ENCODE measurements around the gene PHRF1.

PHRF1 gene

DNA sequence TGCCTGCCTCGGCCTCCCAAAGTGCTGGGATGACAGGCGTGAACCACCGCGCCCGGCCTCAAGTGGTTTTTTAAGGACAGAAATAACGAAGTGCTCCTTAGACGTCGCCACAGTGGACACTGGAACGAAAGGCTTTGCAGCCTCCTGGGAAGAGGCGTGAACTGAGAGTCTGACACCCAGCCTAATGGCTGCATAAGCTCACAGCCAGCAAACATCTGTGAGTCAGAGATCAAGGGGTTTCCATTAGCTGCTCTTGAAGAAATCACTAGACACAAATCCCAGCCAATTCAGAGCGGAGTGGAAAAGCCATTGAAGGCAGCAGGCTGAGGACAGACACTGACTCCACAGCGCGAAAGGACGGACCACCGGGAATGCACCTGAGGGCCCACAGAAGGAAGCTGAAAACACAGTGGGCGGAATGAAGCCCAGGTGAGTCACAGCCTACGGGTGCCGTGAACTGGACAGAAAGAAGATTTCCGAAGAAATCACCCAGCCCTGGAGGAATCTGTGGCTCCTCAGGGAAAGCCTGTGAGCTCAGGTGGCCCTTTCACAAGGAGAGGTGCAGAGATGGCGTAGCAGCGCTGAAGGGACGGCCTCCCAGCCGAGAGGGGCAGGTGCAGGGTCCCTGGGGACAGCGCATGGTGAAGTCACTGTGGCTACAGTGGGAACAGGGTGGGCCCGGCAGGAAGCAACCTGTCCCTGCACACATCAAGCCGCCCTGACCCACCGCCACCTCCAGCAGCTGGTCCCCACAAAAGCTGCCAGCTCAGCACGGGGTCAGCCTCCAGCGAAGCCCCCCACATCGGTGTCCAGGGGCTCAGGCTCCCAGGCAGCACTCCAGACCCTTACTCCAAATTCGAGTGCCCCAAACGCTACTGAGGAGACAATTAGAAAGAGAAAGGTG lies 27.3 kb upstream of the PHRF1 start:
- DNase-seq, result no peak
- no peaks in the 10 kb centered on the region for H3K9me3 Mint-ChIP-seq
- CTCF ChIA-PET, result interaction anchor here (0.8 to 1.4 kb wide), 2 partner anchors 13 kb away, joined by 3 read pairs; no protein-coding TSS in a partner anchor
- H3K27ac Mint-ChIP-seq, result no peak overlapping the region
- no peak overlapping the region for H3K4me3 Mint-ChIP-seq
- H3K27me3 Mint-ChIP-seq, result peaks cover 19% of the 10 kb centered on the region
- H3K4me1 Mint-ChIP-seq, result no peaks in the 10 kb centered on the region
- no peaks in the 10 kb centered on the region for H3K36me3 Mint-ChIP-seq

DNA sequence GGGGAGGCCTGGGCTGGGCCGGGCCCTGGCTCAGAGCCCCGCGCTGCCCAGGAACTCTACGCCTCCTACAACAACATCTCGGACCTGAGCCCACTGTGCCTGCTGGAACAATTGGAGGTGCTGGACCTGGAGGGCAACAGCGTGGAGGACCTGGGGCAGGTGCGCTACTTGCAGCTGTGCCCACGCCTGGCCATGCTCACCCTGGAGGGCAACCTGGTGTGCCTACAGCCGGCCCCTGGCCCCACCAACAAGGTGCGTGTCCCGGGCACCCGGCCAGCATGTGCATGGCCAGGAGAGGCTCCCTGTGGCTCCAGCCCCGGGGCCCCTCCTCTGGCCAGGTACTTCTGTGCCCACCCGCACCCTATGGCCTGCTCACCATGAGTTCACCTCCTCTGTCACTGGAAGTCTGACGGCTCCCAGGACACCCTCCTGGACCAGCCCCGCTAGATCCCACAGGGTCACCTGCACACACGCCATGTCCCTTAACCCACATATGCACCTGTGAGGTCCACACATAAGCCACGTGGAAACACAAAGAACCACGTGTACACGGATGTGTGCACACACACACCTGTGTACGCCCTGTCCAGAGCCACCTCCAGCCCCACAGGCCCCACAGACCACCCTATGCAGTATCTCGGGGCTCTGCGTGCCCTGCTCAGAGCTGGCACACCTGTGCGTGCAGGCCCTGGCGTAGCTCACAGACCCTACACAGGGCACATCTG lies 26.1 kb upstream of the PHRF1 start:
- no peaks in the 10 kb centered on the region for H3K9me3 Mint-ChIP-seq
- no peak overlapping the region for H3K27ac Mint-ChIP-seq
- H3K4me1 Mint-ChIP-seq, result peaks cover 3% of the 10 kb centered on the region
- no peak overlapping the region for H3K4me3 Mint-ChIP-seq
- CTCF ChIA-PET, result interaction anchor here (0.8 kb wide), 1 partner anchor 14 kb away, joined by 3 read pairs; no protein-coding TSS in a partner anchor
- H3K36me3 Mint-ChIP-seq, result no peaks in the 10 kb centered on the region
- H3K27me3 Mint-ChIP-seq, result peaks cover 27% of the 10 kb centered on the region
- no peak for DNase-seq

DNA sequence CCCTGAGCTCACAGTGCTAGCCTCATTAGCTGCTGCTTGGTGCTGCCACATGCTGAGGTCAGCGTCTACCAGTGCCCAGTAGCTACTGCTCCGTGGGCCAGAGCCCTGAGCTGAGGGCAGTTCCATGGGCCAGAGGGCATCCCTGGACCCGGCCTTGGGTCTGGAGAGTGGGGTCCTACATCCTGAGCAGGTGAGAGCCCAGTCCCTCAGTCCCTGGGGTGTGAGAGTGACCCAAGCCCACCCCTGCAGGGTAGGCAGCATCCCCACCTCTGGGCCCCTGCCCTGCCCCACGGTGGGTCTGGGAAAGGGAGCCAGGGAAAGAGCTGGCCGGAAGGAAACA lies 25.6 kb upstream of the PHRF1 start:
- Mint-ChIP-seq H3K36me3 (no peaks in the 10 kb centered on the region), H3K4me3 (no peak overlapping the region), H3K4me1 (peaks cover 3% of the 10 kb centered on the region), H3K9me3 (no peaks in the 10 kb centered on the region), H3K27ac (no peak overlapping the region), H3K27me3 (peaks cover 33% of the 10 kb centered on the region)
- no peak for DNase-seq
- CTCF ChIA-PET, result interaction anchor here (1.0 to 1.1 kb wide), 2 partner anchors 32 to 172 kb away, joined by 3 read pairs; no protein-coding TSS in a partner anchor

DNA sequence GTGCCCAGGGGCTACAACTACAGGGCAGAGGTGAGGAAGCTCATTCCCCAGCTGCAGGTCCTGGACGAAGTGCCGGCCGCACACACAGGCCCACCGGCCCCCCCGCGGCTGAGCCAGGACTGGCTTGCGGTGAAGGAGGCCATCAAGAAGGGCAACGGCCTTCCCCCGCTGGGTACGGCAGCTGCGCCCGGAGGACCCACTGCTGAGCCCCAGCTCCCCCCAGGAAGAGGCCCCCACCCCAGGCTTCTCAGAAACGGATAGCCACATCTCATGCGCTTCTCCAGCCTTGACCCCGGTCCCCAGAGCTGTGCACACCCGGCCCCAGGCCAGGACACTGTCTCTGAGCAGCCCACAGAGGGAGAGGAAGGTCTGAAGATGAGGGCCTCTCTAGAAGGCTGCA lies 25.1 kb upstream of the PHRF1 start:
- DNase-seq, result no peak
- H3K36me3 Mint-ChIP-seq, result no peaks in the 10 kb centered on the region
- no peak overlapping the region for H3K4me3 Mint-ChIP-seq
- CTCF ChIA-PET, result interaction anchor here (1.0 to 1.1 kb wide), 2 partner anchors 32 to 172 kb away, joined by 3 read pairs; no protein-coding TSS in a partner anchor
- H3K4me1 Mint-ChIP-seq, result peaks cover 3% of the 10 kb centered on the region
- H3K27ac Mint-ChIP-seq, result no peak overlapping the region
- H3K9me3 Mint-ChIP-seq, result no peaks in the 10 kb centered on the region
- H3K27me3 Mint-ChIP-seq, result peaks cover 37% of the 10 kb centered on the region

DNA sequence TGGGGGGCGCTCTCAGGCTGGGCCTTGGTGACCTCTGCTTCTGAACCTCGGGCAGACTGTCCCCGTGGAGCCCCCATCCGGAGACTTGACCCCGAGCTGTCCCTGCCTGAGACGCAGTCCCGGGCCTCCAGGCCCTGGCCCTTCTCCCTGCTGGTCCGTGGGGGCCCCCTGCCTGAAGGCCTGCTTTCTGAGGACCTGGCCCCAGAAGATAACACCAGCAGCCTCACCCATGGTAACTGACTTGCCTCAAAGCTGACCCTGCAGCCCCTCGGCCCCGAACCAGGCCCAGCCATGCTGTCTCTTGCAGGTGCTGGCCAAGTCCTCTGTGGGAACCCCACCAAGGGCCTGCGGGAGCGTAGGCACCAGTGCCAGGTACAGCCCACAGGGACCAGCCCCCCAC lies 24.7 kb upstream of the PHRF1 start:
- no peak for DNase-seq
- CTCF ChIA-PET, result interaction anchor here (1.0 to 1.1 kb wide), 2 partner anchors 33 to 171 kb away, joined by 3 read pairs; no protein-coding TSS in a partner anchor
- Mint-ChIP-seq H3K27ac (no peak overlapping the region), H3K4me3 (no peak overlapping the region), H3K9me3 (no peaks in the 10 kb centered on the region), H3K4me1 (peaks cover 6% of the 10 kb centered on the region), H3K36me3 (no peaks in the 10 kb centered on the region), H3K27me3 (peaks cover 41% of the 10 kb centered on the region)

DNA sequence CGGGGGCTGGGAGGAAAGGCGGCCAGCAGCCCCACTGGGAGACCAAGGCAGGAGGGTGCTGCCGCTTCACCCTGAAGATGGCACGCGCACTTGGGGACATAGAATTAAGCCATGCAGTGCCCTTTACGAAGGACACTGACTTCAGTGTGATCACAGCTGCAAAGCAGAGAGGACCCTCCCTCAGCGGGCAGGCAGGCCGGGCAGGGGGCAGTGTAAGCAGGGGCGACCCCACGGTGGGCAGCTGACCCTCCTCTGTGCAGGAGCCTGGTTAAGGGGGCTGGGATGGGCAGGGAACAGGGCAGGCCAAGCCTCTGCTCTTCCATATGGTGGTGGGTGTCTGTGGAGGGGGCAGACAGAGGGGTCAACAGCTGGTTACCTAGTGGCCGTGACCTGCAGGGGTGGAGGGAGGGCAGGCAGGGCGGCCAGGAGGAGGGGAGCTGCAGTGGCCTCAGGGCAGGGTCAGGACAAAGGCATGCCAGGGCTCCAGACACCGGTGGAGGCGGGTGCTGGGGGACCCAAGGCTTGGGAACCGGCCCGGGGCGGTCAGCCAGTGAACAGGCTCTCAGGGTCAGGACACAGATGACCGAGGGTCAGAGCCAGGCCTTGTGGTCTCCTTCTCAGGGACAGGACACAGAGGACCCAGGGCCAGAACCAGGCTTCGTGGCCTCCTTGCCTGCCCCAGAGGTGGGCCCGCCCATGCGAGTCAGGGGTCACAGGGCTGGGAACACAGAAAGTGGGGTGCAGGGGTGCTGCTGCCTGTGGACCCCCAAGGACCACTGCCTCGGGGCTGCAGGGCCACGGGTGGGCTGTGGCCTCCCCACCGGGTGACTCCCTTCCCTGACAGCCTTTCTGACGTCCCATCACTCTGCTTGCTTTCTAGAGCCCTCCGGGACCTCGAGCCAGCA lies 22.9 kb upstream of the PHRF1 start:
- CTCF ChIA-PET, result interaction anchor here (1.1 kb wide), 1 partner anchor 152 kb away, joined by 3 read pairs; no protein-coding TSS in a partner anchor
- Mint-ChIP-seq H3K9me3 (no peaks in the 10 kb centered on the region), H3K27ac (no peak overlapping the region), H3K4me1 (peaks cover 7% of the 10 kb centered on the region), H3K4me3 (peak overlapping the region; percentile 3), H3K36me3 (no peaks in the 10 kb centered on the region), H3K27me3 (peaks cover 59% of the 10 kb centered on the region)
- no peak for DNase-seq

DNA sequence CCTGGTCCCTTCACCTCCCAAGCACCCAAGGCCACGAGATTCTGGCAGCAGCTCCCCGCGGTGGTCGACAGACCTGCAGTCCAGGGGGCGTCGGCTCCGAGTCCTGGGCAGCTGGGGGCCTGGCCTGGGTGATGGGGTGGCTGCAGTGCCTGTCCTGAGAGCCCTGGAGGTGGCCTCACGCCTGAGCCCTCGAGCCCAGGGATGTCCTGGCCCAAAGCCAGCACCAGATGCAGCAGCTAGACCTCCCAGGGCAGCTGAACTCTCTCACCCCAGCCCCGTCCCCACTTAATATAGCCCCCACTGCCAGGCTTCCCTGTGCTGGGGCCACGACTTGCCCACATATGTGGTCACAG lies 22.3 kb upstream of the PHRF1 start:
- H3K4me1 Mint-ChIP-seq, result peaks cover 8% of the 10 kb centered on the region
- H3K9me3 Mint-ChIP-seq, result no peaks in the 10 kb centered on the region
- H3K36me3 Mint-ChIP-seq, result no peaks in the 10 kb centered on the region
- H3K27me3 Mint-ChIP-seq, result peaks cover 60% of the 10 kb centered on the region
- no peak for DNase-seq
- no peak overlapping the region for H3K27ac Mint-ChIP-seq
- no peak overlapping the region for H3K4me3 Mint-ChIP-seq
- CTCF ChIA-PET, result interaction anchor here (0.9 to 3.3 kb wide), 6 partner anchors 18 to 170 kb away, joined by 3 to 42 read pairs (median 5); no protein-coding TSS in a partner anchor

DNA sequence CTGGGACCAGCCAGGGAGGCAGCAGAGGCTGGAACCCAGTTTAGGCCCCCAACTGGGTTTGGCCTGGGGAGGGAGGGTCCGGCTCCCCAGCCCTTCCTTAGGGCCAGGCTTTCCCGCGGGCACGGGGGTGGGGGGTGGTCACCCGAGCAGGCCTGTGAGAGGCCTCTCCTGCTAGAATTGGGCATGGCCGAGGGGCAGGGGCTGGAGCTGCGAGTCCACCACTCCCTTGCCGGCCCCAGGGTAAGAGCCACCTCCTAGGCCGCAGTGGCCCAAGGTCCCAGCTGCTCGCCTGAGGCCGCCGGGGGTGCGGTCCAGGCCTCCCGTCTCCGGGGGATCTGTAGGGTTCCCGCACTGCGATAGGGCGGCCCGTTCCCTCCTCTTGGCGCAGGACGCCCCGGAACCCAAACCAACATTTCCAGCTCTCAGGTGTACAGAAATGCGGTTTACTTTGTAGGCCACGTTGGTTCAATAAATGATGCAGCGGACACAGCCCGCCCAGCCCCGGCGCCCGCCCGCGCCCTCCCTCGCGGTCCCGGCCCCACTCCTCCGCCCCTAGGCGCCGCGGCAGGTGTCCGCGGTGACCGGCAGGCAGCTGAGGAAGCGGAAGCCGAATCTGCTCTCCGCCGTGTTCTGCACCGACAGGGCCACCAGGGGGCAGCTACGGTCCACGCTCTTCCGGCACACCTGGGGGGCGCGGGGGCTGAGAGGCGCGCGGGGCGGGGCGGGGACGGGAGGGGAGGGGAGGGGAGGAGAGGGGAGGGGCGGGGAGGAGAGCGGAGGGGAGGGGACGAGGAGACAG lies 21.6 kb upstream of the PHRF1 start:
- Mint-ChIP-seq H3K27me3 (peaks cover 61% of the 10 kb centered on the region), H3K27ac (no peak overlapping the region), H3K36me3 (no peaks in the 10 kb centered on the region), H3K4me1 (peaks cover 13% of the 10 kb centered on the region), H3K9me3 (no peaks in the 10 kb centered on the region), H3K4me3 (peak overlapping the region; percentile 52)
- DNase-seq, result peak; percentile 85
- CTCF ChIA-PET, result interaction anchor here (0.6 to 3.3 kb wide), 8 partner anchors 18 to 170 kb away, joined by 3 to 42 read pairs (median 5); partner anchors contain the start of gene IRF7

DNA sequence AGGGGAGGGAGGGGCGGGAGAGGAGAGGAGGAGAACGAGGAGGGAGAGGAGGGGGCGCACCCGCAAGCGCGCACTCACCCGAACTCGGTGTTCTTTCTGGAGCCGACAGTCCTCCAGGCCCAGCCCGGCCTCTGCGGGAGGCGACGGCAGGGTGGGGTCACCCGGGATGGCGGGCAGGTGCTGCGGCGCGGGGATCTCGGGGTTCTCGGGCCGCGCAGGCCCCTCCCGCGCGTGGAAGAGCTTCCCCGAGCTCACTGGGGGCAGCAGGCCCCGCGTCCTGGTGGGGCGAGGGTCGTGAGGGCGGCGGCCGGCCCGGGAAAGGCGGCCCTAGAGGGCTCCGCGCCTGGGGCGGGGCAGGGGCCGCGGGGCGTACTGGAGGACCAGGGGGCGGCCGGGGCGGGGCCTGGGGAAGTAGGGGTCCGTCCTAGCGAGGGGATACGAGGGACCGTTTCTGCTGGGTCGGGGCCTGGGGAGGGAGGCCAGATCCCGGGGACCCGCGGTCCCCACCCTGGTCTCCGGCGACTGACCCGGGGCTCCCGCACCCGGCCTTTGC lies 21.0 kb upstream of the PHRF1 start:
- DNase-seq, result peak; percentile 48
- no peak overlapping the region for H3K4me3 Mint-ChIP-seq
- H3K27ac Mint-ChIP-seq, result no peak overlapping the region
- peaks cover 65% of the 10 kb centered on the region for H3K27me3 Mint-ChIP-seq
- H3K4me1 Mint-ChIP-seq, result peaks cover 20% of the 10 kb centered on the region
- CTCF ChIA-PET, result interaction anchor here (1.2 to 3.3 kb wide), 5 partner anchors 10 to 169 kb away, joined by 3 to 42 read pairs (median 5); no protein-coding TSS in a partner anchor
- no peaks in the 10 kb centered on the region for H3K9me3 Mint-ChIP-seq
- no peaks in the 10 kb centered on the region for H3K36me3 Mint-ChIP-seq

DNA sequence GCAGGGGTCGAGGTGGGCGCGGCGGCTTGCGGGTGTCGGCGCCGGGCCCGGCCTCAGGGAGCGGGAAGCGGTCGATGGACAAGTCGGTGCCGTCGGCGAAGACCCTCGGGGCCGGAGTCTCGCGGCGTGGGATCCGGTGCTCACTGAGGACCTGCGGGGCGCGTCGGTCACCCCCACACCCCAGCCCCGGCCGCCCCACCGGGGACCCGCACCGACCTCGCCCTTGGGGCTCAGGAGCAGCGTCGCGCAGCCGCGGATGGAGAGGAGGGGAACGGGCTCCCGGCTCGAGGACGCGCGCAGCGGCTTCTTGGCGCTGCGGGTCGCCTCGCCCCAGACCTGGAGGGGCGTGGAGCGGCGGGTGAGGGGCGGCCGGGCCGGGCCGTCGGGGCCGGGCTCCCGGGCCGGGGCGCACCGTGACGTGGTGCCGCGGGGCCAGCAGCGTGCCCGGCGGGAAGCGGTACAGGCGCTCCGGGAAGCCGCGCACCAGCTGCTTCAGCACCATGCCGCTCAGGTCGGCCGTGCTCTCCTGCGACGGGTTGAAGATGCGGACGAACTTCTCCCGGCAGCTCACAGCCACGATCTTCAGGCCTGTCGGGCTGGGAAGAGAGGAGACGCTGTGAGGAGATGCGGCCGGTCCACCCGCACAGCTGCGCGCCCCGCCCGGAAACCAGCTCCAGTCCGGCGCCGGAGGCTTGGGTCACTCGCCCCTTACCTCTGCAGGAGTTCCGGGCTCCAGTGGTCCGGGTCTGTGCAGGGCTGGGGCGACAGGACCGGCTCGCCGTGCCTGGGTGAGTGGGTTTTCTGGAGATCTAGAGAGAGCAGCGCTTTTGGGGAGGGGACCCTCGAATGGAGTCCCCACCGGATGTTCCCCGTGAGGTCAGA lies 20.2 kb upstream of the PHRF1 start:
- DNase-seq, result peak; percentile 42
- Mint-ChIP-seq H3K36me3 (no peaks in the 10 kb centered on the region), H3K4me1 (peaks cover 21% of the 10 kb centered on the region), H3K9me3 (no peaks in the 10 kb centered on the region), H3K27me3 (peaks cover 65% of the 10 kb centered on the region), H3K4me3 (peak overlapping the region; percentile 41), H3K27ac (no peak overlapping the region)
- CTCF ChIA-PET, result interaction anchor here (1.1 to 3.3 kb wide), 5 partner anchors 9 to 172 kb away, joined by 3 to 42 read pairs (median 5); no protein-coding TSS in a partner anchor

DNA sequence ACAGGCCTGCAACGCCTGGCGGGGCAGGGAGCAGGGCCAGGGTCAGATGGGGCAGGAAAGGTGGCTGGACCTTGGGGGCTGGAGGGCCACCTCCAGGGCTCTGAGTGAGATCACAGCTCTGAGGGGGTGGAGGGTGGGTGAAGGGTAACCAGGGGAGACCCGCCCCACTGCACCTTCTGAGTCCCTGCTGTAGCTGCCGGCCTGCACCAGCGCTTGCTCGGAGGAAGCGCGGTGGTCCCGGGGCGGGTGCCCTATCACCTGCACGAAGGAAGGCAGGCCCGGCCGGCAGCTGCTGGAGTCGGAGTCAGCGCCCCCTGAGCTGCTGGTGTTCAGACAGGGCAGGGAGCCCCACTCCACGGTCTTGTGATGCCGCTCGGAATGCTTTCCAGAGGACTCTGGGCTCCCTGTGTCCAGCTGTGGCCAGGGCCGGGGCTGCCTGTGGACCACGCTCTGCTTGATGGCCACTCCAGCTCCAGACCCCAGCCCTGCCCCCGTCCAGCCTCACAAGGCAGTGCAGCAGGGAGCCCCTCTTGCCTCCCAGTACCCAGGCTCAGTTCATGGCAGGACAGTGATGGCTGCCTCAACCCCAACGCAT lies 19.5 kb upstream of the PHRF1 start:
- H3K4me1 Mint-ChIP-seq, result peaks cover 26% of the 10 kb centered on the region

More for the DNA sequence above, 19.5 kb upstream of the PHRF1 start:
- CTCF ChIA-PET, result interaction anchor here (1.1 to 3.3 kb wide), 4 partner anchors 19 to 171 kb away, joined by 3 to 42 read pairs (median 8); no protein-coding TSS in a partner anchor
- Mint-ChIP-seq H3K27me3 (peaks cover 65% of the 10 kb centered on the region), H3K9me3 (no peaks in the 10 kb centered on the region), H3K36me3 (no peaks in the 10 kb centered on the region), H3K27ac (no peak overlapping the region), H3K4me3 (peak overlapping the region; percentile 41)
- no peak for DNase-seq

Data from activated naive CD4-positive, alpha-beta T cell treated with anti-CD3 and anti-CD28 coated beads, Interleukin-2, amount 10 ng/mL, durations not matched to agents 7 days and 5 days (primary cell).